MM.1S (cell line): ENCODE measurements around the gene TMEM272.

Source experiments
- EZH2 ChIP-seq: fragments of 300-600 bp; sonication (generic); optimal IDR thresholded peaks from 2 replicates; pipeline ENCODE3; 2017; ENCODE audit warnings: low read depth, mild to moderate bottlenecking, antibody characterized with exemption, low read length, mixed read lengths
- EZH2phosphoT487 ChIP-seq: fragments of 300-600 bp; sonication (generic); IDR thresholded peaks from 2 replicates; pipeline ENCODE4 v1.6.1; 2018; ENCODE audit warnings: antibody characterized with exemption, low read length
- TF ChIP-seq, protein P1 (sequence below): fragments of 300-600 bp; sonication (generic); IDR thresholded peaks from 2 replicates; pipeline ENCODE4 v1.5.1; 2016; ENCODE audit warnings: antibody characterized with exemption, low read length, mixed read lengths

DNA sequence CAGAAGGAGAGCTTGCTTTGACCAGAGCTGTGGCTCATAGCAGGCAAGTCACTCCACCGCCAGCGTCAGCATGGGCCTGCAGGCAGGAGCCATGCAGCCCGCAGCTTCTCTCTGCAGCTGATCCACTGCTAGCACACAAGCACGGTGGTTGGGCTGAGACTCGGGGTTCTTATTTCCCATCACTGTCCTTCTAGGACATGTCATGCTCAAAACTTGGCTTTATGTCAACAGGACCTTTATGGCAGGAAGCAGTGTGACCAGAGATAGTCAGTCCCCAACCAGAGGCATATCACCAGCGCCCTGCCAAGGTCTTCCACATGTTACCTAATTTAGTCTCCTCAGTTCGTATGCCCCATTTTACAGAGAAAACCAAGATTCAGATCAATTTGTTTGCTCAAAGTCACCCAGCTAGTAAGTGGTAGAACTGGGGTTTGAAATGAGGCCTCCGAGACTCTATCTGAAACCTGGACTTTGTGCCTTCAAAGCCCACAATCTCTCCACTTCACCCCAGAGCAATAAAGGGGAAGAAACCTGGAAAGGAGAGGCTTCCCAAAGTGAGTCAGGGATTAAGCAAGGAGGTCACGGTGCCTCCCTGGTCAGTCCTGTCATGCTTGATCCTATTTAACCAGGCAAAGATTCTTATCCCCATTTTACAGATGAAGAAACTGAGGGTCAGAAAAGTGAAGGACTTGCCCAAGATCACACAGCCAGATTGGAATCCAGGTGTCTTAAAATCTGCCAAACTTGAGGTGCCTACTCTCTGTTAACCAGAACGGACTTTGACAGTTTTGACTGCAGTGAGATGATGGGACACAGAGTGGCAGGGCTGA is 5.1 kb downstream of the TMEM272 start:
- no peak for TF ChIP-seq EZH2phosphoT487
- TF ChIP-seq, protein P1, sequence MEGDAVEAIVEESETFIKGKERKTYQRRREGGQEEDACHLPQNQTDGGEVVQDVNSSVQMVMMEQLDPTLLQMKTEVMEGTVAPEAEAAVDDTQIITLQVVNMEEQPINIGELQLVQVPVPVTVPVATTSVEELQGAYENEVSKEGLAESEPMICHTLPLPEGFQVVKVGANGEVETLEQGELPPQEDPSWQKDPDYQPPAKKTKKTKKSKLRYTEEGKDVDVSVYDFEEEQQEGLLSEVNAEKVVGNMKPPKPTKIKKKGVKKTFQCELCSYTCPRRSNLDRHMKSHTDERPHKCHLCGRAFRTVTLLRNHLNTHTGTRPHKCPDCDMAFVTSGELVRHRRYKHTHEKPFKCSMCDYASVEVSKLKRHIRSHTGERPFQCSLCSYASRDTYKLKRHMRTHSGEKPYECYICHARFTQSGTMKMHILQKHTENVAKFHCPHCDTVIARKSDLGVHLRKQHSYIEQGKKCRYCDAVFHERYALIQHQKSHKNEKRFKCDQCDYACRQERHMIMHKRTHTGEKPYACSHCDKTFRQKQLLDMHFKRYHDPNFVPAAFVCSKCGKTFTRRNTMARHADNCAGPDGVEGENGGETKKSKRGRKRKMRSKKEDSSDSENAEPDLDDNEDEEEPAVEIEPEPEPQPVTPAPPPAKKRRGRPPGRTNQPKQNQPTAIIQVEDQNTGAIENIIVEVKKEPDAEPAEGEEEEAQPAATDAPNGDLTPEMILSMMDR = no peak
- TF ChIP-seq EZH2 = no peak
